NK-92 (cell line): ENCODE results near the gene ADARB1.

Source experiments
- DNase-seq: peaks from one replicate; lab custom pipeline; 2025; ENCODE audit not compliant: unreplicated experiment; lab: John Stamatoyannopoulos, UW

Gene ADARB1

DNA sequence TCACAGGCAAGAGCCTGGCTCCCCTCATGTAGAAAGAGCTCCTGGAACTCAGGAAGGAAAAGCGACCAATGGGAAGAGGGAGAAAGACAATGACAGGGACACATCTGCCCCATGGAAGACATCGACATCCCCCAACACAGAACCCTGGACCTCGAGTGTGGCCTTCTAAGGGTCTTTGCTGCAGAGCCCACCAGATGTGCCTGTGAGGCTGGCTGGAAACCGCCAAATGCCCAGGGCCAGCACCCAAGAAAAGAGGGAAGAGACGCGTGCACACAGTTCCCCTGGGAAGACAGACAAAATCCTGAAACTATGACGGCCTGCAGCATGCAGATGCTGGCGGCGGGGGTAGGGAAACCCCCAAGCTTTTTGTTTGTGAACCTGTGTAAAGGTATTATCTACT is 36.4 kb upstream of the ADARB1 start:
- no peak for DNase-seq

- no peak for DNase-seq
Observed at GRCh38 chr21:45039317-45040156, 34.8 kb upstream of the ADARB1 start.

- DNase-seq, result no peak
Observed at GRCh38 chr21:45040157-45040711, 34.1 kb upstream of the ADARB1 start.

GRCh38 chr21:45040739-45041138 is 33.6 kb upstream of the ADARB1 start:
- DNase-seq, result no peak

DNA sequence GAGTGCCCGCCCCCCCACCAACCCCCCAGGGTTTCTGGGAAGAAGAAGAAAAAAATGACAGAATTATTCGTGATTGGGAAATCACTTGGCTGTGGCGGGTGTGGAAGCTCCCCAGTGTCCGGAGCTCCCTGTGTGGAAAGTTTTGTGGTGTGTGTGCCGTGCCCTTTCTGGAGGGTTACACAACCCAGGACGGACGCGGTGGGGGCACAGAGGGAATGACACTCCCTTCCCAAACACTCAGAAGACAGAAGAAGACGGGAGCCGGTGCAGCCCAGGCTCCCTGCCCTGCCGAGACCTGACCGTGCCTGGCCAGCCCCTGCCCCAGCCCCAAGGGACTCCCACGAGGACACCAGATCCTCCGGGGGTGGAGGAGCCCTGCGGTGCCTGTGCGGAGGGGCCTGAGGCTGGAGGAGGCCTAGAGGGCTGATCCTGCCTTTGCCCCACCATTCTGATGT is 33.0 kb upstream of the ADARB1 start:
- DNase-seq, result no peak

DNA sequence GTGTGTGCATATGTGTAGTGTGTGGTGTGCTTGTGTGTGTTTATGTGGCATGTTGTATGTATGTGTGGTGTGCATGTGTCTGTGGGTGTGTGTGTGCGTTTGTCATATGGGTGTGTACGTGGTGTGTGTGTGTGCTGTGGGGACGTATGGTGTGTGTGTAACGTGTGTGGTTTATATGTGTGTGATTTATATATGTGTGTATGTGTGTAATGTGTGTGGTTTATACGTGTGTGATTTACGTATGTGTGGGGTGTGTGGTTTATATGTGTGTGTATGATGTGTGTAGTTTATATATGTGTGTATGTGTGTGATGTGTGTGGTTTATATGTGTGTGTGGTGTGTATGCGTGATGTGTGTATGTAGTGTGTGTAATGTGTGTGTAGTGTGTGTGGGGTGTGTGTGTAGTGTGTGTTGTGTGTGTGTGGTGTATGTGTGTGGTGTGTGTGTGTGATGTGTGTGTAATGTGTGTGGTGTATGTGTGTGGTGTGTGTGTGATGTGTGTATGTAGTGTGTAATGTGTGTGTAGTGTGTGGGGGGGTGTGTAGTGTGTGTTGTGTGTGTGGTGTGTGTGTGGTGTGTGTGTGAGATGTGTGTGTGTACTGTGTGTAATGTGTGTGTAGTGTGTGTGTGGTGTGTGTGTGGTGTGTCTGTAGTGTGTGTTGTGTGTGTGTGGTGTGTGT is 32.3 kb upstream of the ADARB1 start:
- no peak for DNase-seq

GRCh38 chr21:45042664-45043161 is 31.7 kb upstream of the ADARB1 start:
- DNase-seq, result no peak

DNA sequence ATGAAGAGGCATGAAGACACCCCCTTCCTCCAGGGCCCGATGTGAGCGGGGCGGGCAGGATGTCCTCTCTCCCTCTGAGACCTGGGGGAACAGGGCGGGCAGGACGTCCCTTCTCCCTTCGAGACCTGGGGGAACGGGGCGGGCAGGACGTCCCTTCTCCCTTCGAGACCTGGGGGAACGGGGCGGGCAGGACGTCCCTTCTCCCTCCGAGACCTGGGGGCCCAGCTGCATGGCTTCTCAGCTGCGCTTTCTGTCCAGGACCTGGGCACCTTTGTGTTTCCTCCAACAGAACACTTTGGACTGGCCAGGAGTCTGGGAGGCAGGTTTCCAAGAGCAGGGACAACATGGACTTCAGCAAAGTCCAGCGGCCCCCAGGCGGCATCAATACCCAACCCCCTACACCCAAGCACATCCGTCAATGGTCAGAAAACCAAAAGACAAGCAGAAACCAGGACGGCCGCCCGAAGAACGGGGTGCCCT is 30.8 kb upstream of the ADARB1 start:
- DNase-seq, result no peak

GRCh38 chr21:45045481-45045880 is 28.9 kb upstream of the ADARB1 start:
- DNase-seq, result no peak

- no peak for DNase-seq
Observed at GRCh38 chr21:45047257-45047656, 27.1 kb upstream of the ADARB1 start.

- no peak for DNase-seq
Observed at GRCh38 chr21:45048026-45048698, 26.2 kb upstream of the ADARB1 start.

DNA sequence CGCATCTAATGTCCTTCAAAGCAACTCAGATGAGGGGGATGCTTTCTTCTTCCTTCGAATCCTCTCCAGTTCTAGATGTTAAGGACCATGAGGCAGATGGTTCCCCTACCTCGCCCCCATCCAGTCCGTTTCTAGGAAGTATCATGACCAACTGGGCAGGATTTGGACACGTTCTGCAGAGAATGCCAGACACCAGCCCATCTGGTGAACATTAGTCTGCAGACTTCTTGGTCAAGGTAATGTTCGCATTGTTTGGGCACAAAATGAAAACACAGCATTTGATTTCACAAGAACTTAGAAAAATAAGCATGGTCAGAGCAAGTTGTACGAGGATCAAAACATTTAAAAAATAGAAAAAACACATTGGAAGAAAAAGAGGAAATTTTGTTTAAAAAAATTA is 25.4 kb upstream of the ADARB1 start:
- no peak for DNase-seq

GRCh38 chr21:45049714-45050344 is 24.6 kb upstream of the ADARB1 start:
- no peak for DNase-seq

DNA sequence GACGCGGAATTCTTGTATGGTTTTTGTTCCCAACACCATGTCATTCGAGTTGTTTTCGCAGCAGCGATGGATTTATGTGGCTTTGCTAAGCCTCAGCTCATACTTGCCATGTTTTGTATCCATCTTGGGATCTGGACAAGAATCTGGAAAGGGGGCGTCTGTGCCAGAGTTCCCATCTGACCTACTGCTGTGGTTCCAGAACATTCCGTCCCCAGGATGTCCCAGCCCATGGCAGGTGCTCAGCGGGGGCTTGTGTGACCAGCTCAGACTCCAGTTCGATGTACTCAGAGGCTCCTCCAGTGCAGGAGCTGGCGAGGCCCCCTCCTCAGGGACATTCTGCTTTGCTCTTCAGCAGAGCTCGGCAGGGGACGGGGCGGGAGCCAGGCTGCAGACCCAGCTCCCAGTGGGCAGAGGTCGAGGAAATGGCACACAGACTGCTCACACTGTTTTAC is 24.0 kb upstream of the ADARB1 start:
- no peak for DNase-seq

- DNase-seq, result no peak
Observed at GRCh38 chr21:45050797-45051489, 23.4 kb upstream of the ADARB1 start.

DNA sequence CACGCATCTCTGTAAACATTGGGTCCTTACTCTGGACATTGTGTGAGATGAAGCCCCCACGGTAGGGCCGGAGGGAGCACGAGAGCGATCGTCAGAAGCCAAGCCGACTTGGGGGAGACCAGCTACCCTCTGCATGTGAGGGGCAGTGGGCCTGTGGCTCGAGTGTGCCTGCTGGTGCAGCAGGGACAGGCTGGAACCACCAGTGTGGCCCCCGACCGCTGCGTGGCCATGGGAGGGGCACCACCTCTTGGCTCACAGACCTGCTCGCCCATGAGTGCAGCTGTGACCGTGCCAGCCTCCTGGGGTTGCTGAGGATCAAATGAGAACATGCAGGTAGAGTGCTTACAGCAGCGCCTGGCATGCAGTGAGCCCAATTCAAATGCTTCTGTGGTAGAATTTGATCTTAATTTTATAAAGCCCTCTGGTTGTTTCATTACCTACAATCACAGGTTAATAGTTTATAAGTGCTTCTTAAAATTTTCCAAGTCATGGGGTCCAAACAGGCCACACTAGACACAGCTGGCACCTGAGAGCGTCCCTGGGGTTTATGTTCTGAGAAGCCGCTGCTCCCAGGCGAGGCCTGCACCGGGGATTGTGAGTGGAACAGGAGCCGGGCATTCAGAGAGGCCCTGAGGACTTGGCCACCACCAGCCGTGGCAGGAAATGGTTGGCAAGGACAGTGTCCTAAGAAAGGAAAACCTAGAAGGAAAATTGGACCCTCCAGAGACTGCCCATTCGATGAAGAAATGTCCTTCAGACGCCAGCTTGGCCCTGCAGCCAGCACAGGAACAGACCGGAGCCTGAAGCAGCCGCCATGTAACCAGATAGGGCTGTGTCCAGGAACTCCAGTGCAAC is 22.6 kb upstream of the ADARB1 start:
- no peak for DNase-seq

DNA sequence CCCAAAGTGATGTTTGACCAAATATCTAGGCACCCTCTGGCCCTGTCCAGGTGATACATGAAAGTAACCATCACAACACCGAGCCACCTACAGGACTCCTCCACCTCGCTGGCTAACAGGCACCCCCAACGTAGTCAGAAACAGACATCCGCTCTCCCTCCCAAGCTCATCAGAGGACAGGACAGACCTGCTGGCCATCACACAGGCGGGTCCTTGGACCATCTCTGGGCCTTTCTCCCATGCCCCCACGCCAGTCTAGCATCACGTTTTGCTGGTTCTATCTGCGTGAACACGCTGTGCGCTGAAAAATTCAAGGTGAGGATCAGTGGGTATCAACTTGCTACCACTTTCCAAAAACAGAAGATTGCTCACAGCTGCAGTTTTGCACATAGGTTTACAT is 21.4 kb upstream of the ADARB1 start:
- DNase-seq, result no peak

- no peak for DNase-seq
Observed at GRCh38 chr21:45053561-45054226, 20.7 kb upstream of the ADARB1 start.
